Measurements from ENCODE around the gene PRRX1.
A peak's percentile ranks its signal among the peaks of the same experiment; 100 is the strongest.

PRRX1 gene

DNA sequence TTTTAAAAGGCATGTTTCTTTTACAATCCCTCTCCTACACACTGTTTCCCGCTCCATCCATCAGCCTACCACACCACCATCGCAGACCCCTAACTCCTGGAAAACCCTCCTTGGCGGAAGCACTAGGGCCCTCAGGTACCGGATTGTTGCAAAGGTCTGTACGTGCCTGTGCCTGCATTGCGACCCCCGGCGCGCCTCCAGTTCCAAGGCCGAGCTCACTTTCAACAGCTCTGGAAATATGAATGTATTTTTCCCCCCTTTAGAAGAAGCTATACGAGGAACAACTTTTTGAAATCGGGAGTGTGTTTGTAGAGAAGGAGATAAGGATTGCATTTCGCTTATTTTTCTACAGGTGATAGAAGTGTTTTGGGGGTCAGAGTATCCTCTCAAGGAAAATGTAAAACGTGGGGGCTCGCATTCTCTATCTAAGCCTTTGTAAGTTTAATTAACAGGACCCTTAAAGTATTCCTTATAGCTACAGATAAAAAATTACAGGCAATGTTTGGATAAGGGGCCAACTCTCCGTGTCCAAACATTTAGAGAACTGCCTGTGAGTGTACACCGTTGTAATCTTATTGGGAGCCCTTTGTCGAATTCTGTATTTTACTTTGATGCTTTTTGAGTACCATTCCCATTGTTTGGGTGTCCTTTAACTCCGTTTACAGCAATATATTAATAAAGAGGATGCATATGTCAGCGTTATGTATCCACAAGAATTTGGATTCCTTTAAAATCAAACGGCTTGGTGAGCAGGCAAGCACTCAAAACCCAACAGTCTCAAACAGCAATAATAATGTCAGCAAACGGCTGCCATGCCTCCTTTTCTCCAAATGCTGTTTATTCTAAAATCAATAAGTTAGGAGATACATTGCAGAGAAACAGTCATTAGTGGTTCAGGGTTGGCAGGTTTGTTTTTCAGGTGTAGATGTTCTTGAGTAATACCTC, 5.9 kb downstream of the PRRX1 start:
- DNase-seq (ENCODE audit: low spot score) = no peak
- in situ Hi-C loops (cut with MboI; ENCODE audit: low pct_unique_long_range_greater_than_20kb, low sequenced_read_pairs, unreplicated experiment) = no loop called here
- TF ChIP-seq, protein P1, sequence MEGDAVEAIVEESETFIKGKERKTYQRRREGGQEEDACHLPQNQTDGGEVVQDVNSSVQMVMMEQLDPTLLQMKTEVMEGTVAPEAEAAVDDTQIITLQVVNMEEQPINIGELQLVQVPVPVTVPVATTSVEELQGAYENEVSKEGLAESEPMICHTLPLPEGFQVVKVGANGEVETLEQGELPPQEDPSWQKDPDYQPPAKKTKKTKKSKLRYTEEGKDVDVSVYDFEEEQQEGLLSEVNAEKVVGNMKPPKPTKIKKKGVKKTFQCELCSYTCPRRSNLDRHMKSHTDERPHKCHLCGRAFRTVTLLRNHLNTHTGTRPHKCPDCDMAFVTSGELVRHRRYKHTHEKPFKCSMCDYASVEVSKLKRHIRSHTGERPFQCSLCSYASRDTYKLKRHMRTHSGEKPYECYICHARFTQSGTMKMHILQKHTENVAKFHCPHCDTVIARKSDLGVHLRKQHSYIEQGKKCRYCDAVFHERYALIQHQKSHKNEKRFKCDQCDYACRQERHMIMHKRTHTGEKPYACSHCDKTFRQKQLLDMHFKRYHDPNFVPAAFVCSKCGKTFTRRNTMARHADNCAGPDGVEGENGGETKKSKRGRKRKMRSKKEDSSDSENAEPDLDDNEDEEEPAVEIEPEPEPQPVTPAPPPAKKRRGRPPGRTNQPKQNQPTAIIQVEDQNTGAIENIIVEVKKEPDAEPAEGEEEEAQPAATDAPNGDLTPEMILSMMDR (IDR thresholded peaks at IDR 0.05; ENCODE audit: extremely low read depth, insufficient read depth, missing control alignments) = no peak

DNA sequence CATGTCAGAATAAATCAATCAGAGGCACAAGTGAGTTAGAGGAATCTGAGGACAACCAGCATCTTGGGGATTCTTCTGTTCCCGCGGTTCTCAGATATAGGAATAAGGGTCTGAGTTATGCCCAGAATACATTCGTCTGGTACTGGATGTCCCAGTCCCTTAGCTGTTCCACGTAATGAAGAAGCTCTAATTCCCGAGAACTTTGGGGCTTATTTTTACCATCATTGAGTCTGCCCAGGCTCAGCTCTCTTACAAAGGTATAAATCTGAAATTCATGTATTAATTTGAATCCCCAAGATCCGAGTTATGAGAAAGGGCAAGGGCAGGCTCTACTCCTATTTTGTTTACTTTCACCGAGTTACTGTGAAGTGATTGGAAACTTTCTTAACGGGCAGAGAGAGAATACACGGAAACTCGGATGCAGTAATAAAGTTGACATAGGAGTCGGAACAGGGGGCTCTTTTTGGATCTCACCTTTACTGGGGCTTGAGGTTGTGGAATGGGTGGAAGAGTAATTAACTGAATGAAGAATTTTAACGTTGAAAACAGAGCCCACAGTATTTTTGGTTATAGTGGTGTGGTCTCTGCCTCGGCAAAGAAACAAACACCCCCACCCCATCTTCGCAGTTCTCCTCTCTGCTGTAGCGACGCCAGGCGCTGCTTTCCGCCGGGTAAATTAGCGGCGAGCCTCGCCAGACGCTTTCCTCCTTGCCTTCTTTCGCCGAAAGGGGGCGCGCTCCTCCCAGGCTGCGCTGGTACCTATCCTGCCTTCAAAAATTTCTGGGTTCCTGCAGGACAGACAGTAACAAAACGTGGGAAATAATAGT, 7.1 kb downstream of the PRRX1 start:
- no peak for DNase-seq (ENCODE audit: low spot score)
- in situ Hi-C loops (cut with MboI; ENCODE audit: low pct_unique_long_range_greater_than_20kb, low sequenced_read_pairs, unreplicated experiment) = no loop called here
- TF ChIP-seq, protein P1 (IDR thresholded peaks at IDR 0.05; ENCODE audit: extremely low read depth, insufficient read depth, missing control alignments) = peak; percentile 77

DNA sequence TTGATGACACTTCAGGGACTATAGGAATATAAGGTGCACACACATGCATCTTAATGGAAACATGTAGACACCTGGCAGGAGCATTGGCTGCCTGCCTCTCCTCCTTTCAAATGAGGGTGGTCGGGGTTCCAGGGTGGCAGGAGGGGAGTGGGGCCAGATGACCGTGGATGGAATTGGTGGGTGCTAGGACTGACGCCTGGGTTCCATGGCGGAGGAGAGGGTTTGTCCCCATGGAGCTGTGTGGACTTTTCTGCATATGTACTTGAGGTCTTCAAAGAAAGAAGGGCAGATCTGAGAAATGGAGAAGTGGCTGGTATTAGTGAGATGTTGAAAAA, 7.7 kb downstream of the PRRX1 start:
- in situ Hi-C loops (cut with MboI; ENCODE audit: low pct_unique_long_range_greater_than_20kb, low sequenced_read_pairs, unreplicated experiment) = no loop called here
- TF ChIP-seq, protein P1 (IDR thresholded peaks at IDR 0.05; ENCODE audit: extremely low read depth, insufficient read depth, missing control alignments) = no peak
- DNase-seq (ENCODE audit: low spot score) = no peak

DNA sequence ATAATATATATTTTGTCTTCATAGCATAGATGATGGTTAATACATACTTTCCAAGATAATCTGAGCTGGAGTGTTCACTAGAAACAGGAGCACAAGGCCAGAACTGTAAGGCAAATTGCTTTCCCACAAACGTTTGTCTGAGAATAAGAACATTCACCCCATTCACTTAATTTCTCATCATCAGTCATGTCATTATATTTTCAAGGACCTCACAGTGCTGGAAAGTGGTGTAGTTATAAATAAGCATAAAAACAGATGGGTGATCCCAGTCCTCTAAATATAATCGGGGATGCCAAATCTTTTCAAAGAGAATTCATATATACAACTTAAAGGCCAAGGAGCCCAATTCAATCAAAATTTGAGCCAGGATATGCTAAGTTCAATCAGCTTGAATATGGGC, 8.4 kb downstream of the PRRX1 start:
- DNase-seq (ENCODE audit: low spot score) = no peak
- TF ChIP-seq, protein P1 (IDR thresholded peaks at IDR 0.05; ENCODE audit: extremely low read depth, insufficient read depth, missing control alignments) = no peak
- in situ Hi-C loops (cut with MboI; ENCODE audit: low pct_unique_long_range_greater_than_20kb, low sequenced_read_pairs, unreplicated experiment) = no loop called here

DNA sequence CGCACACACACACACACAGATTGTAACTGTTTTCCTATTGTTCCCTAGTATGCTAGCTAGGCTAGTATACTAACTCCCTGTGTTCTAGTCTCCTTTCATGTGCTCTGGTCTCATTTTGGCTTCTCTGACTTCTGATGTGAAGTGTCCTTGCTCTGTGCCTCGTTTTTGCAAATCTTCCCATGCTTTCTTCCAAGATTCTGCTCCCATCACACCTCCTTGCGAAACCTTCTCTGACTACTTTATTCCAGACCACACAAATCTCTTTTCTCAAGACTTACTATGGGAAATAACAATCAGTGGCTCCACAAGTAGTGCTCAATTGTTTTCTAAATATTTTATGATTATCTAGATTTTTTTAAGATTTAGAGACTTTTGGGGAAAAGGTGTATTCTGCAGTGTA, 10.3 kb downstream of the PRRX1 start:
- in situ Hi-C loops (cut with MboI; ENCODE audit: low pct_unique_long_range_greater_than_20kb, low sequenced_read_pairs, unreplicated experiment) = no loop called here
- no peak for DNase-seq (ENCODE audit: low spot score)
- TF ChIP-seq, protein P1 (IDR thresholded peaks at IDR 0.05; ENCODE audit: extremely low read depth, insufficient read depth, missing control alignments) = no peak

DNA sequence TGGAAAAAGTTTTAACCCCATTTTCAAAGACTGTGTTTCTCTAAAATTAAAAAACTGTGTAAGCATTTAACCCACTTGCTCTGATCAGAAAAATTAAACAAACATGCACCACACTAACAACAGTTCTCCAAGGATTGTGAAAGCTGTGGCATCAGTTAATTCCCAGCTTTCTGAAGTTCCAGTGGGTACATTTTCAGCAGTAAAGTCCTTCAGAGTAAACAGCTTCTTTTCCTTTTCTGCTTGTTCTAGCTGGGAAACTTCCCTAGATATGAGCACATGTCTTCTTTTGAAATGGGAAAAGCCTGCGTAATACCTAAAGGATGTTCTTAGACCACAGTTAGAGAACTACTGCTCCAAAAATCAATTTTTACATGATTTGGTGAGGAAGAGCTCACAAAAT, 11.1 kb downstream of the PRRX1 start:
- no peak for DNase-seq (ENCODE audit: low spot score)
- in situ Hi-C loops (cut with MboI; ENCODE audit: low pct_unique_long_range_greater_than_20kb, low sequenced_read_pairs, unreplicated experiment) = loop anchor here (25.0 kb wide), 1 partner anchor 212 kb away; no protein-coding TSS in a partner anchor
- TF ChIP-seq, protein P1 (IDR thresholded peaks at IDR 0.05; ENCODE audit: extremely low read depth, insufficient read depth, missing control alignments) = no peak

All from GM13977 (cell line).